Measurements from ENCODE around the gene FEV. TPM values are rescaled to one million over a fixed set of nuclear protein-coding genes. Genes with fewer than 3 reads are reported as not detected.

FEV gene
- polyA plus RNA-seq, 1 donor from 2014 or later, result not detected

DNA sequence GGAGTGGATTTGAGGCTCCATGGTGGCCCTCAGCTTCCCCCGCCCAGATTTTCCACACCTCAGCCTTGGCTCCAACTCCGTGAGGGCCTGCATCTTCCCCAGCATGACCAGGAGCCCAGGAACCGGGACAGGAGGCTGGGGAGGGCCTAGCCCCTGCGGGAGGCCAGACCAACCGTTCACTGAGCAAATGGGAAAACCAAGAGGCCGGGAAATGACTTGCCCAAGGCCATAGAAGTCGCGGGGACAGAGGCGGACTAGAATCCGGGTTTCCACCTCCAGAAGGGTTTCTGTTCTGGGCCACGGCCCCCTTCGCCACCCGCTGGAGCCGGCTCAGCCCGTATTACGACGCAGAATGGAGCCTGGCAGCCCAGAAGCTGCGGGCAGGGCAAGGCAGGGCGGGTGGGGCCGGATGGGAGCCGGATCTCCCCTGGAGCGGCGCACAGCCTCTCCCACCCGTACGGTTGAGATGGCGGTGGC is 16.2 kb upstream of the FEV start:
- Histone ChIP-seq H3K27ac (ENCODE audit: low read length) (no peak overlapping the region), H3K79me2 (replicated peaks; ENCODE audit: insufficient read depth, low read length) (no peaks in the 10 kb centered on the region), H4K20me1 (ENCODE audit: insufficient read depth) (no peaks in the 10 kb centered on the region), H3K9me3 (ENCODE audit: low read length) (no peaks in the 10 kb centered on the region), H3K27me3 (ENCODE audit: insufficient read depth, low read depth, low read length) (peaks cover 98% of the 10 kb centered on the region), H3K9ac (ENCODE audit: low read length) (no peak overlapping the region), H2AFZ (ENCODE audit: low read depth, low read length) (no peak overlapping the region), H3K4me2 (ENCODE audit: low read length) (no peak overlapping the region), H3K9me2 (ENCODE audit: insufficient read depth, low read length) (no peaks in the 10 kb centered on the region), H3K4me3 (ENCODE audit: low read length) (peak overlapping the region; percentile 61), H3F3A (ENCODE audit: insufficient read depth, low read length, poor library complexity, severe bottlenecking) (no peaks in the 10 kb centered on the region), H3K36me3 (ENCODE audit: insufficient read depth, low read length) (no peaks in the 10 kb centered on the region)
- TF ChIP-seq SMC3 (conservative IDR thresholded peaks at IDR 0.05; ENCODE audit: poor library complexity) (no peak), POLR2AphosphoS5 (IDR thresholded peaks at IDR 0.05) (no peak), RAD21 (conservative IDR thresholded peaks at IDR 0.05) (no peak), TAF1 (IDR thresholded peaks at IDR 0.05; ENCODE audit: low read depth) (no peak), EZH2 (IDR thresholded peaks at IDR 0.05; ENCODE audit: borderline replicate concordance, insufficient read depth, low read length, poor library complexity, severe bottlenecking) (no peak), MXI1 (conservative IDR thresholded peaks at IDR 0.05; ENCODE audit: poor library complexity, severe bottlenecking) (no peak), EP300 (conservative IDR thresholded peaks at IDR 0.05; ENCODE audit: poor library complexity, severe bottlenecking) (no peak)
- TF ChIP-seq, protein P1, sequence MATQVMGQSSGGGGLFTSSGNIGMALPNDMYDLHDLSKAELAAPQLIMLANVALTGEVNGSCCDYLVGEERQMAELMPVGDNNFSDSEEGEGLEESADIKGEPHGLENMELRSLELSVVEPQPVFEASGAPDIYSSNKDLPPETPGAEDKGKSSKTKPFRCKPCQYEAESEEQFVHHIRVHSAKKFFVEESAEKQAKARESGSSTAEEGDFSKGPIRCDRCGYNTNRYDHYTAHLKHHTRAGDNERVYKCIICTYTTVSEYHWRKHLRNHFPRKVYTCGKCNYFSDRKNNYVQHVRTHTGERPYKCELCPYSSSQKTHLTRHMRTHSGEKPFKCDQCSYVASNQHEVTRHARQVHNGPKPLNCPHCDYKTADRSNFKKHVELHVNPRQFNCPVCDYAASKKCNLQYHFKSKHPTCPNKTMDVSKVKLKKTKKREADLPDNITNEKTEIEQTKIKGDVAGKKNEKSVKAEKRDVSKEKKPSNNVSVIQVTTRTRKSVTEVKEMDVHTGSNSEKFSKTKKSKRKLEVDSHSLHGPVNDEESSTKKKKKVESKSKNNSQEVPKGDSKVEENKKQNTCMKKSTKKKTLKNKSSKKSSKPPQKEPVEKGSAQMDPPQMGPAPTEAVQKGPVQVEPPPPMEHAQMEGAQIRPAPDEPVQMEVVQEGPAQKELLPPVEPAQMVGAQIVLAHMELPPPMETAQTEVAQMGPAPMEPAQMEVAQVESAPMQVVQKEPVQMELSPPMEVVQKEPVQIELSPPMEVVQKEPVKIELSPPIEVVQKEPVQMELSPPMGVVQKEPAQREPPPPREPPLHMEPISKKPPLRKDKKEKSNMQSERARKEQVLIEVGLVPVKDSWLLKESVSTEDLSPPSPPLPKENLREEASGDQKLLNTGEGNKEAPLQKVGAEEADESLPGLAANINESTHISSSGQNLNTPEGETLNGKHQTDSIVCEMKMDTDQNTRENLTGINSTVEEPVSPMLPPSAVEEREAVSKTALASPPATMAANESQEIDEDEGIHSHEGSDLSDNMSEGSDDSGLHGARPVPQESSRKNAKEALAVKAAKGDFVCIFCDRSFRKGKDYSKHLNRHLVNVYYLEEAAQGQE (IDR thresholded peaks at IDR 0.05; ENCODE audit: borderline replicate concordance), result no peak
- TF ChIP-seq, protein P2, sequence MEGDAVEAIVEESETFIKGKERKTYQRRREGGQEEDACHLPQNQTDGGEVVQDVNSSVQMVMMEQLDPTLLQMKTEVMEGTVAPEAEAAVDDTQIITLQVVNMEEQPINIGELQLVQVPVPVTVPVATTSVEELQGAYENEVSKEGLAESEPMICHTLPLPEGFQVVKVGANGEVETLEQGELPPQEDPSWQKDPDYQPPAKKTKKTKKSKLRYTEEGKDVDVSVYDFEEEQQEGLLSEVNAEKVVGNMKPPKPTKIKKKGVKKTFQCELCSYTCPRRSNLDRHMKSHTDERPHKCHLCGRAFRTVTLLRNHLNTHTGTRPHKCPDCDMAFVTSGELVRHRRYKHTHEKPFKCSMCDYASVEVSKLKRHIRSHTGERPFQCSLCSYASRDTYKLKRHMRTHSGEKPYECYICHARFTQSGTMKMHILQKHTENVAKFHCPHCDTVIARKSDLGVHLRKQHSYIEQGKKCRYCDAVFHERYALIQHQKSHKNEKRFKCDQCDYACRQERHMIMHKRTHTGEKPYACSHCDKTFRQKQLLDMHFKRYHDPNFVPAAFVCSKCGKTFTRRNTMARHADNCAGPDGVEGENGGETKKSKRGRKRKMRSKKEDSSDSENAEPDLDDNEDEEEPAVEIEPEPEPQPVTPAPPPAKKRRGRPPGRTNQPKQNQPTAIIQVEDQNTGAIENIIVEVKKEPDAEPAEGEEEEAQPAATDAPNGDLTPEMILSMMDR (IDR thresholded peaks at IDR 0.05; ENCODE audit: poor library complexity, severe bottlenecking), result no peak

DNA sequence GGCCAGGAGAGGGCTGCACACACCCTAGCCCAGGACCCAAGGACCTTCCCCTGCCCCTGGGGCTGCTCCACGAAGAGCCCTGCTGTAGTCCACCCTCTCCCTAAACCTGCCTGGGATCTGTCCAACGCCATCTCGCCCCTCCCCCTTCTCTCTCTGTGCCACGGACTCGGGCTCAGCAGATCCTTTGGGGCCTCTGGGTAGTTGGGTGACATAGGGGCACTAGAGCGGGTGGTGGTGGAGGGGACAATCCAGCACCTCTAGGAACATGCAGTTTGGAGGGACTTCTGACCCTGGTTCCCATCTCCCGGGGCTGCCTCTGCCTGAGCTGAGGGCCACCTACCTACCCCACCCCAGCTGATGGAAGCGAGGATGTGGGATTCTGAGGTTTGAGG is 15.6 kb upstream of the FEV start:
- Histone ChIP-seq H4K20me1 (ENCODE audit: insufficient read depth) (no peaks in the 10 kb centered on the region), H3K27me3 (ENCODE audit: insufficient read depth, low read depth, low read length) (peaks cover 98% of the 10 kb centered on the region)

More for the DNA sequence above, 15.6 kb upstream of the FEV start:
- Histone ChIP-seq H3K9me3 (ENCODE audit: low read length) (no peaks in the 10 kb centered on the region), H3K4me3 (ENCODE audit: low read length) (no peak overlapping the region), H3F3A (ENCODE audit: insufficient read depth, low read length, poor library complexity, severe bottlenecking) (no peaks in the 10 kb centered on the region), H3K9me2 (ENCODE audit: insufficient read depth, low read length) (no peaks in the 10 kb centered on the region), H3K27ac (ENCODE audit: low read length) (no peak overlapping the region), H3K79me2 (replicated peaks; ENCODE audit: insufficient read depth, low read length) (no peaks in the 10 kb centered on the region), H3K36me3 (ENCODE audit: insufficient read depth, low read length) (no peaks in the 10 kb centered on the region), H3K9ac (ENCODE audit: low read length) (no peak overlapping the region), H2AFZ (ENCODE audit: low read depth, low read length) (no peak overlapping the region), H3K4me2 (ENCODE audit: low read length) (no peak overlapping the region)
- TF ChIP-seq EZH2 (IDR thresholded peaks at IDR 0.05; ENCODE audit: borderline replicate concordance, insufficient read depth, low read length, poor library complexity, severe bottlenecking) (peak; percentile 25), SMC3 (conservative IDR thresholded peaks at IDR 0.05; ENCODE audit: poor library complexity) (no peak)
